COR-L47 (cell line): ENCODE data around the gene FARS2.
A peak's percentile ranks its signal among the peaks of the same experiment; 100 is the strongest.

ENCODE experiments used
- DNase-seq: peaks from one replicate; lab custom pipeline; 2025; lab: John Stamatoyannopoulos, UW

FARS2 gene

DNA sequence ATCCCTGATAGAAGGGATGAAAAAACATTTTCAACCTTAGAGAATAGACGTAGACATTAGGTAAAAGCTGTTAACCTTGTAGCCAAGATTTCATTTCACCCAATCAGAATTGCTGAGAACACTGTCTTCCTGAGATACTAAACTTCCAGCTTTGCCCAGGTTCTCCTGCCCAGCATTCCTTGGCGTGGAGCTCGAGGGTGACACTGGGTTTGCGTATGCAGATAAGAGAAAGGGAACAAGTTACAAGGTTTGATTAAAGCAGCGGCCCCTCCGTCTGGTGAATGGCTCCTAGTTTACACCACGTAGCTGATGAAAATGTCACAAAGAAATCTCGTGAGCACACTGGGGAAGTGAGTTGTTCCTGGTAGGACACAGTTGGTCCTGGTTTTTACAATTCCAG lies 247.8 kb downstream of the FARS2 start:
- no peak for DNase-seq

DNA sequence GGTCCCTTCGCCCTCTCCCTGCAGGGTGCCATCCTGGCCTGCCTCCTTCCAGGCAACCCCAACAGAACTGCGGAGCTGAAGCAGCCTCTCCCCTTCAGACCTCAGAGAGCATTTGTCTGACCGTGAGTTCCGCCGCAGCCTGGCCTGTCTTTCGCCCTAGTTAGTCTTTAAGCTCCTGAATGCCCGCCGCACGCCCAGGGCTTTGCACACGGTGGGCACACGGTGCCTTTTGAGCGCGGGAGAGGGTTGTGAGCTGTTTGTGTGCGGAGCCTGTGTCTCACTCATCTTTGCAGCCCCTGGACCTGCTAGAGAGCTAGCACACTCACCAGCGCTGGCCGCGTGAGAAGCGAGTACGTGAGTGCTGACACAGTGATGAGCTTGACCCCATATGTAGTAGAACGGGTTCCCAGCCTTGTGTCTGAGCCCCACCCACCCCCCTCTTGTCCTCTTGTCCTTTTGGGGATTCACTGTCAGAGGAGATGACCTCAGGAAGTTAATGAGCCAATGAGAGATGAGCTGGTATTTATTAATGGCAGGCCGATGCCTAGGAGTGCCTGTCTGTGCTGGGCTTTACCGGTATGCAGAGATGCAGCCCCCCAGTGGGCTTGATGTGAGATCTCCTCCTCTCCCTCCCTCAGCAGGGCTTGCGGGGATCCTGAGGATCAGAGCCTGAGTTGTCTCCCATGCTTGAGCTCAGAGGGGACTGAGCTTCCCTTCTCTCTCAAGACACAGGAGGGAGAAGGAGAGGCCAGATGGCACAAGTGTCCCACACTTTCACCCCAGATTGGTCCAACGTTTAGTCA lies 249.2 kb downstream of the FARS2 start:
- DNase-seq: no peak

DNA sequence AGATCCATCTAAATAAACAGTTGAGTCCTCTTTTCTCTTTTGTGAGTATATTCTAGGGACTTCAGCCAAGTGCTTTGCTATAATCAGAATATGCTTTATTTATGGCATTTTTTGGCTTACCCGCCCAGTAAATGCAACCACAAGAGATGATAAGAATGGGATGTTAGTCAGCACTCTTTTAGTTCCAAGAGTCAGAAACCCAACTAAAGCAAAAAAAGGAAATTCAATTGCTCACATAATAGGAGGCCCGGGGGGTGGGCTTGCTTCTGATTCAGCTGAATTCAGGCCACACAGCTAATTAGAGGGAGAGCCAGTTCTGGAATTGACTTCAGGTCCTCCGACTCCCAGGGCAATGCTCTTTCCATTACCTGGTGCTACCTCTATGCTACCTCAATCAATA lies 250.6 kb downstream of the FARS2 start:
- DNase-seq: no peak

DNA sequence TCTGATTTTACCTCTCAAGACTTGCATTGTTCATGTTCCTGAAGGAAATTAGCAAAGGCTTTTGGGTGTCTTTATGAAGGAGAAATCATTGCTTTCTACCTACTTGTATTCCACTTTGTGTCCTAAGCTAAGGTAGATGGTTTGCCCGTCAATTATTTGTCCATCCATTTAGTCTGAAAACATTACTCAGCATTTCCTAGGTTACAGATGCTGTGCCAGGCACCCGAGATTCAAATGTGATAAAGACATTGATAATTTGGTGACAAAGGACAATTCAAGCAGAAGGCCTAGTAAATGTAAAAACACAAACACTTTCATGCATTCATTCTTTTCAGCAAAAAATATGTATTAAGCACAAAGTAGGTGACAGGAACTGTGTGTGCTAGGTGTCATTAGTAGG lies 251.1 kb downstream of the FARS2 start:
- DNase-seq: no peak

DNA sequence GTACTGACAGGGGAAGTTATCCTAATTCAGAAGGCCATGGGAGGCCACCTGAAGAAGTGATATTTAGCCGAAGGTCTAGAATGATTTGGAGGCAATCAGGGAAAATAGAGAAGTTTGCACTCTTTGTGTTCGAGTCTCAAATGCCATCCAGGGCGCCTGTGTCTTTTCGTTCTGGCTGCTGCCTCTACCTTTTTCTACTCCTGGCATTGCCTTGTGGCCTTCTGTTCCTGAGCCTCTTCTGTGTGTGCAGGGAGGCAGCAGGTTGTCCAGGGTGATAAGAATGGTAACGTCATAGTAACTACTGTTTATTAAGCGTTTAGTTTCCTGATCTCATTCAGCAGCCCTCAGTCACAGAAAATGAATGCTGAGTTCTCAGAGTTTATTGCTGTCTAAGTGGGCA lies 252.1 kb downstream of the FARS2 start:
- no peak for DNase-seq

DNA sequence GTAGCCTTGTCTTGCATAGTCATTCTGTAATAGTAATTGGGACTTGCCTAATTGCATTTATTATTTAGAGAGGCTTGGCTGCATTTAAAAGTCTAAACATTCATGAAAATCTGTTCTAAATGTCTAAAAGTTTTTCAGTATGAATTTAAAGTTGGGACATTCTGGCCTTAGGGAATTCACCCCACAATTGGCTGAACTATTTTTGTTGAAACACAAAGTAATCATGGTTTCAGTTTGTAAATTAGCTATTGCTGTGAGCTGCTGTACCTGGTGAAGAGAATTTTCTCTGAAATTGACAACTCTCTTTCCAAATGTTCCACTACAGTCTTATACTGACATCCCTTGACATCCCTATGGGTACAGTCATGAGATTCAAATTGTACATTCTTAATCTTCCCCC lies 253.0 kb downstream of the FARS2 start:
- no peak for DNase-seq

DNA sequence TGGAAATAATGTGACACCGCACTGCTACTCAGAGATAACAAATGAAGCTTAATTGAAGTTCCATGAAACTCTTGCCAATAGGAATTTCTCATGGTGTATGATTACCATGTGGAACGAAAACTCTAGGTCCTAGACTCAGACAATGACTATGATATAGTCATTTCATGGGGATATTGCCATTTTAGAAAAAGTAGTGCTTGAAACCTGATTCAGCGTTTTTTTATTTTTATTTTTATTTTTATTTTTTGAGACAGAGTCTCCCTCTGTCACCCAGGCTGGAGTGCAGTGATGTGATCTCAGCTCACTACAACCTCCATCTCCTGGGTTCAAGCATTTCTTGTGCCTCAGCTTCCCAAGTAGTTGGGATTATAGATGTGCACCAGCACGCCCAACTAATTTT lies 253.9 kb downstream of the FARS2 start:
- DNase-seq: no peak

DNA sequence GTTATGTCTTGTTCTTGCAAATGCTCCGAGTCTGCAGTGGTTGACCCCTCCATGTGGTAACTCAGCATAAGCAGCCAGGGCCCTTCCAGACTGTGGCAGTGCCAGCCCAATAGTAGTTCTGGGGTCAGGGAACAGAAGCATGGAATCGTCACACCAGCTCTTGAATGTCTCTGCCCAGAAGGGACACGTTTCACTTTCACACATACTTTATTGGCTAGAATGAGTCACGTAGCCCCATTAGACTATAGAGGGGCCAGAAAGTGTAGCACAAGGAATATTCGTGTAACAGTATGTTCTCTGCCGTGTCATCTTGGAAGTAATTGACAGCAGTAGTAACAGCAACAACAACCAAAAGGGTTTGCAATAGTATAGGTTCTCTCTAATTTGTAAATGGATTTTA lies 254.7 kb downstream of the FARS2 start:
- no peak for DNase-seq

DNA sequence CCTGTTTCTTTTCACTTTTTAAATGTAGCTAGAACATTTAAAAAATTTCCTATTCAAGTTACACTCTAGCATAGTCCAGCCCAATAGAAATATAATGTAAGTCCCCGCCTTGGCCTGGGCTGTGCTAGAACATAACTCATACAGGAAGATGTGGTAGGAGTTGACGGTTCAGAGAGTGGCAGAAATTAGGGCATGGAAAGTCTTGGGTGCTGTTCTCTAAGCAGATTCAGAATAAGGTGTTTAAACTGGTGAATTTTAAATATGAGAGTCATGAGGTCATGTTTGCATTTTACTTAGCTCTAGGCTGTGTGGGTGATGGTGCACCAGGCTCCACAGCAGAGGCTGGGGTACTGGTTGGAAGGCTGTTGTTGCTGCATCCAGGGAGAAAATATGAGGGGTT lies 256.5 kb downstream of the FARS2 start:
- no peak for DNase-seq

DNA sequence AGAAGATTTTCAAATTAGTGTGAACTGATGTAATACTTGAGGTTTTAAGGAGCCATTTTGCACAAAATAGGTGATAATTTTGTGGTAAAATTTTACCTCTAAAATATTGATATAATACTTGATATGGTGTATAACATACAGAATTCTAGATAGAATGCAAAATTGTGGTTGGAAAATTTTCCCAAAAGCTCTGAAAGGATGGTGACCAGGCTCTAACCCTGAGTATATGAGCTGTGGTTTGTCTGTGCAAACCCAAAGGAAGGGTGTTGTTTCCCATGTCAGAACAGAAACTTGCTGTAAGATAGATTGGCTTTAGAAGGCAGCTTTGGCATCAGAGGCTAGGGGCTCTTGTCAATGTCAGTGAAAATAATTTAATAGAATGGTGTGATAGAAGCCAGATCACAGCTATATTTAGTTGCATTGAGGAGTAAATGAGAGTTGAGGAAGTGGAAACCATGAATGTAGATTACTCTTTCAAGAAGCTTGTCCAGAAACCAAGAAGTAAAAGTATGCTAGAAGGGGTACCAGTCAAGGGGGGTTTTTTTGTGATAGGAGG lies 257.7 kb downstream of the FARS2 start:
- no peak for DNase-seq

DNA sequence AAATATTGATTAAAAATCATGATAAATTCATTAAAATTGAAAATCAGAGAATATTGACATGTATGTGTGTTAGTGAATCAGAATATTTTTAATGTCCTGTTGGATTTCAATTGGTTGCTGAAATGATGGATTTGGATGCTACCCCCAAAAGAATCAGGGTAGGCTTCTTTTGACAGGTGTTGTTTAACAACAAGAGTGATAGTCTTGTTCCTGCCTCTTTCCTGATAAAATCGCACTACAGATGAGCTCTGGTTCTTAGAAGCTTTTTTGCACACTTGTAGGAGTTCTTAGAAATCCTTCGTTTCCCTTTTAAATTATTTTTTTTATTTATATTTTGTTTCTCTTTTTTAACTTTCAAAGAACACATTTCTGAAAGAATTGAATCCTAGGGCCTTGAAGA lies 259.5 kb downstream of the FARS2 start:
- DNase-seq: no peak

DNA sequence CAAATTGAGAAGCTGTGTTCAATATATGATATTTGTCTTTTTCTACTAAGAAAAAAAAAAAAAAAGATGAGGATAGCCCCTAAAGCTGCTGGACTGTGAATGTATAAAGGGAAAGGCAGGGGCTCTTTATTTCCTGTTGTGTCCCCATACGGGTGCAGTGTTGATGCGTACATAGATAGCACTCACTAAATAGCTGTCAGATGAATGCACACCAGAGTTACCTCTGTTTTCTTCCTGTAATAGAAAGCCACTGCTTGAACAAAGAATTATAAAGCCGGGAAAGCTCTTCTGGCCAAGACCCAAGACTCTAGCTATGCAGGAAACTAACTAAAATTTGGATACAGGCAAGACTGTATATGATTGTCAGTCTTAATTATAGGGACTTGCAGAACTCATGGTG lies 260.0 kb downstream of the FARS2 start:
- DNase-seq: peak; percentile 14

DNA sequence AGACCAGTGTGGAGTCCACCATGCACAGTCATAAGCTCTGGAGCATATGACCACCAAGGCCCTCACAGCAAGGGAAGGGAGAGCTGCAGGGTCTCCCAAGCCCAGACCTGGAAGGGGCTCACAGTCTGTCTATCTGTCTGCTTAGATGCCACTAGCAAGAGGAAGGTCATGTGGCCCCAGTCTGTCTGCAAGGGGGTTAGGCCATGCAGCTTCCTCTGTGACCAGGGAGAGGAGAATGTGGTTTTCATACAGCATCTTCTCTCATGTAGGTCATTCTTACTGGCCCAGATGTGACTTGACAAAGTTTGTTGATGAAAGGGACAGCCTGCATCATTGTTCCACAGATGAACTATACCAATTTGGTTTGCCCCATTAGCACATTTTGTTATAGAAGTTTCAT lies 260.8 kb downstream of the FARS2 start:
- DNase-seq: no peak

DNA sequence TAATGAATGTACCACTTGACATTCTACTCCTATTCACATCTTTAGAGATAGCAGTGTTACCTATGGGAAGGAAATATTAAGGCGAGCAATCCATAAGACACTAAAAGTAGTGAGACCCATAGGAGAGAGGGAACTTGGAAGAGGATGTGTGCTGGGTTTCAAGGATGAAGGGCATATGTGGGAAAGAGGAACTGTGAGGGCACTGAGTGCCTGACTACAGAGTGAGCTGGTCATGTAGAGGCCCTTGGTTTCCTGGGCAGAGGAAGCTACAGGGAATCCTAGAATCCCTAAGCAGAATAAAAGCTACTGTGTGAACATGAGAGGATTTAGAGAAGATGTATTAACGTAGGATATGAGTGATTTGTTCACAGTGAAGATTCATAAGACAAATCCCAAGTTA lies 262.8 kb downstream of the FARS2 start:
- DNase-seq: no peak

DNA sequence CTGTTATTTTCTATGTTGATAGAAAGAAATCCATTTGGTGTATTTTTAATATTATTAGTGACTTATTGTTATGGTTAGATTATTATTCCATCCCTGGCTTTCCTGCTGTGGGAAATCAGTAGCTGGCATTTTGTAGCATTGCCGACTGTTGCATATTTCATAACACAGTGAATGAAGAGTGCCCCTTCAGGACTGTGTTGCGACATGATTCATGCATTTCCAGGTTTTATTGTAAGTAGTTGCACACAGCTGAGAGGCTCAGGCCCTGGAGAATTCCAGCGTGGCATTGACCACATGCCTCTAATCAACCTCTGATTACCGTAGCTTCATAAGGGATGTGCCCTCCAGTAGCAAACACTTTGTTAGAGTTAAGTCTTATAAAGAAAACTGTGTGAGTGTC lies 263.9 kb downstream of the FARS2 start:
- DNase-seq: no peak

DNA sequence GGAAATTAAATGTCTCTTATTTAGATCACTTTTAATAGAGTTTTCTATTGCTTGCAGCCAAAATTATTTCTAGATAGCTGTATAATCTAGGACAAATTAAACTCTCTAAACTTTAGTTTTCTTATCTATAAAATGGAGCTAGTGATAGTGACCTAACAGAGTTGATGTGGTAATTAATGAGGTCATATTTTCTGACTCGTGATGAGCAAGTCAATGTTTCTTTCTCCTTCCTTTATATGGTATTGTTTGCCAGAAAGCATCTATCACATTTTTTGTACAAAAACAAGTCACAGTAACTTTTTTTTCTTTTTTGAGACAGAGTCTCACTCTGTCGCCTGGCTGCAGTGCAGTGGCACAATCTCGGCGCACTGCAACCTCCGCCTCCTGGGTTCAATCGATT lies 267.7 kb downstream of the FARS2 start:
- DNase-seq: no peak

DNA sequence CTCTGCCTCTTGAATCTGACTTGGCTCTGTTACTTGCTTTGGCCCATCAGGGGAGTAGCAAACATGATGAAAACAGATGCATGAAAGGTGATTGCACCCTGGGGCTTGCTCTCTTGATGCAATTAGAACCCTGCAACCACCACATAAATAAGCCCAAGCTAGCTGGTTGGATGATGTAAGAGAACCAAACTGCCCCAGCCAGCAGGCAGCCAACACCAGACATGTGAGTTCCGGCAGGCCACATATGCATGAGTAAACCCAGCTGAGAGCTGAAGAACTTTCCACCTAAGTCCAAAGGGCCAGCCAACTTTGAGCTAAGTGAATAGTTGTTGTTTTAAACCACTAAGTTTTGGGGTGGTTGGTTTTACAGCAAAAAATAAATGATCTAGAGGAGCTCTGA lies 268.4 kb downstream of the FARS2 start:
- DNase-seq: no peak

DNA sequence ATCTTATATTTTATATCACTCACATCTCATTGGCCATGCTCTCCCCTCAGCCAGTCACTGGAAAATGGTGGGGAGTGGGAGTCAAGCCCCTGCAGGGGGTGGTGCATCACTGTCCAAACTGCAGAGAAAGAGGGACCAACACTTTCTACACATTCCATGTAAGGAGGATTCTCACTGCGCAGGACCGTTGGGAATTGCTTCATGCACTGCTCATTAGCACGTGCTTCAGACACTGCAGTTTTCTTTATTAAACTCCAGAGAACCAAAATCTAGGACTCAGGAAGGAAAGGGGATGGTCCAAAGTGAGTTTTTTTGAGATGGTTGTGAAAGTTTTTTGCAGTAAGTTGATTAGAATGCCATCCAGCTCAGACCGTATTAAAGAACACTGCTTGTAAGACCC lies 269.8 kb downstream of the FARS2 start:
- no peak for DNase-seq

DNA sequence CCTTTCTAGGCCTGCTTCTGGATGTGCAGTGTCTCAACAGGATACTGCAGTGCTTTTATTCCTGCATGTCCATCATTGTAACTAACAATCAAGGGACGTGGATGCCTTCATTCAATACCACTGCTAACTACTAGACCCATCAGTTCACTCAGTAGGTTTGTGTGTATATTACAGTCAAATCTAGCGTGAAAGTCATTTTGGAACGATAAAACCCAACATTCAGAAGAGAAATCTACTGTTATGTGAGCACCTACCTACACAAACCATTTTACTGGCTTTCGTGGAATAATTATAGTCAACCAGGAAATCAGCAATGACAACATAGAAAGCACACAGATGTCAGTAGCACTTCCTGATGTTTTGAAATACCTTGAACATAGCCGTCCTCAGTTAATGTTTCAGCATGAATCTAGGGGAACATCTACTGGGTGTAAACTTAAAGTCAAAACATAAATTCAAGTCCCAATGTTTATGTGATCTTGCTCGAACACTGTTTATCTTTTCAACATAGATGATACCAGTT lies 270.6 kb downstream of the FARS2 start:
- DNase-seq: no peak

DNA sequence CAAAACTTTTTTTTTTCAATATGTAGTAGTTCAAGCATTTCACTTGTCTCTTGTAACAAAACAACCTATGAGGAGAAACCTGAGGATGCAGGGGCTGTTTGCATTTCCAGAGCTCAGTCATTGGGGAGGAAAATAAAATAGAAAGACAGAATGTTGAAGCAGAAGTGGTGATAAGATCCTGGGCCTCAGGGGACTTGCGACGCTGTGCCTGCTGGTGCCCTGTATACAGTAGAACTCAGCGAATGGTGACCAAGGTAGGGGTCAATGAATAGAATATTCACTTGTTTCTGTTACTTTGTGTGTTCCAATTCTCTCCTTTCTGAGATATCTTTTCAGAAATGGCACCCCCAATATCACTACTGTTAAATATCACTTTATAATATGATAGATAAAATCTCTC lies 271.6 kb downstream of the FARS2 start:
- DNase-seq: no peak

DNA sequence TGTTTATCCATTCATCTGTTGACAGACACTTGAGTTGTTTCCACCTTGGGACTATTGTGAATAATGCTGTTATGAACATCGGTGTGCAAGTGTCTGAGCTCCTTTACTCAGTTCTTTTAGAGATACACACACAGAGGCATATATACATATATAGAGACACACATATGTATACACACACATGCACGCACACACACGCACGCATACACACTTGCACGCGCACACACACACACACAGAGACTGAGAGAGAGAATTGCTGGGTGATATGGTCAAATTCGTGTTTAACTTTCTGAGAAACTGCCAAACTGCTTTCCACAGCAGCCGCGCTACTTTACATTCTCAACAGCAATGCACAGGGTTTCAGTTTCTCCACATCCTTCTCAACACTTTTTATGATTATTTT lies 273.3 kb downstream of the FARS2 start:
- DNase-seq: no peak

DNA sequence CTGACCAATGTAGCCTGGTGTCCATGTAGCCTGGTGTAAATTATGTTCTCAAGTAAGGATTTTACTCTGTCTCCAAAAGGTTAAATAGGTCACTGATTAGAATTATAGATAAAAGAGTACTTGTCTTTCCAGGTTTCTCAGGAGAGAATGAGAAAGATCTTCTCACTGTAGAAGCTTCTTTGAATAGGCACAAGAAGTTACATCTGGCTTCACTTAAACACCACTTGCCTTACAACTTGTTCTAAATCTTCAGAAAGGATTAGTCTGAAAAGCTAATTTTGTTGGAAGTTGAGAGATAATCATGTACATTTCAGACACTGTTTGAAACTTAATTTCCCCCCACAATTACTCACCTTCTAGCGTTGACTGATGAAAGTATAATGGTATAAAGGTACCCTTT lies 275.3 kb downstream of the FARS2 start:
- DNase-seq: no peak

DNA sequence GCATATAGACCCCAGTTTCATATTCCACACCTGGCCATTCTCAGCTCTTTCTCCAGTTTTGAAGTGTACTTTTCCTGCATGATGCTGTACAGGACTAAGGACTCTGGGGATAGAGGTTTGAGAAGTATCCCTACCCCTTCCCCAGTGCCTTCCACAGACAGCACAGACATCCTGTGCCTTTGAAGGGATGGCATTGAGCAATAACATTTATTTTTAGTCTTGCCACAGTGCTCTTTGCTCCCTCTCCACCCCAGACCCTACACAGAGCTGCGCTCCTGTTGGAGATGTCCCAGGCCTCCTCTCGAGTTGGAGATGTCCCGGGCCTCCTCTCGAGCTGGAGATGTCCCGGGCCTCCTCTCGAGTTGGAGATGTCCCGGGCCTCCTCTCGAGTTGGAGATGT lies 275.8 kb downstream of the FARS2 start:
- DNase-seq: no peak

DNA sequence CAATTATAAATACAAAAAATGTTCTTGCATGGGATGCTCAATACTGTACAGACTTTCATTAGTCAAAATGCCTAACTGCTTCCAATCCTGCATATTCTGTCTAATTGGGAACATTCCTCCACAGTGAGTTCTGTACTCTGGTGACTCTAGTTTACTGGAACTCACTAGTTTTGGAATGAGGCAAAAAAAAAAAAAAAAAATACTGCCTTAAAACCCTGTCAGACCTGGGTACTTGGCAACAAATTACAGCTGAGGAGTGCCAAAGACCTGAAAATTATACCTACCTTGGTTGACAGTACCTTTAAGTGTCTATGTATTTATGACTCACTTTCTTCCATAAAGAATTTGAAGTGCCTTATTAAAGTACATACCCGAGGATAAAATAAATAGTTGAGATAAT lies 276.7 kb downstream of the FARS2 start:
- no peak for DNase-seq
